ENCODE results near the gene CFAP65.

The CFAP65 gene

DNA sequence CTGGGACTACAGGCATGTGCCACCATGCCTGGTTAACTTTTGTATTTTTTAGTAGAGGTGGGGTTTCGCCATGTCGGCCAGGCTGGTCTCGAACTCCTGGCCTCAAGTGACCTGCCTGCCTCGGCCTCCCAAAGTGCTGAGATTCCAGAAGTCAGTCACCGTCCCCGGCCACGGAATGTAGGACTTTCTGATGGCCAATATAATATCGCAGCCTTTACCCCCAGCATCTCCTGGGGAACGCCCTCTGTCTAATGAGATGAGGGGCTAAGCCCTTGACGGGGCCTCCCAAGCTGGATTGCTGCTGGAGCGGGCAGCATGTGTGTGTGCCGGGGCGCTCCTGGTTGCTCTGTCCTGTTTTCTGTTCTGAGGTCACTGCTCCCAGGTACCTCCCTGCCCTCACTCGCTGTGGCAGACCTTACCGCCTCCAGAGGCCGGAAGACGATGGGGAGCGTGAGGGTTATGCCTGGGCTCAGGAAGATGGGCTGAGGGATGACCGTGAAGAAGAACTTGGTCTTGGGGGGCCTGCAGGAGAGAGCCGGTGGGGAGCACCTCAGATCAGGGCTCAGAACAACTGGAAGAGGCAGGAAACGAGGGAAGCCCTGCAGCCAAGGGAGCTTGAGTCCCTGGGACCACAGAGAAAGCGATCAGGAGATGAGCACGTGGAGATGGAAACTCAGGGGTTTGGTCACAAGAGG is 9.1 kb downstream of the CFAP65 start:
- no peak for DNase-seq (ENCODE audit: low spot score)

DNA sequence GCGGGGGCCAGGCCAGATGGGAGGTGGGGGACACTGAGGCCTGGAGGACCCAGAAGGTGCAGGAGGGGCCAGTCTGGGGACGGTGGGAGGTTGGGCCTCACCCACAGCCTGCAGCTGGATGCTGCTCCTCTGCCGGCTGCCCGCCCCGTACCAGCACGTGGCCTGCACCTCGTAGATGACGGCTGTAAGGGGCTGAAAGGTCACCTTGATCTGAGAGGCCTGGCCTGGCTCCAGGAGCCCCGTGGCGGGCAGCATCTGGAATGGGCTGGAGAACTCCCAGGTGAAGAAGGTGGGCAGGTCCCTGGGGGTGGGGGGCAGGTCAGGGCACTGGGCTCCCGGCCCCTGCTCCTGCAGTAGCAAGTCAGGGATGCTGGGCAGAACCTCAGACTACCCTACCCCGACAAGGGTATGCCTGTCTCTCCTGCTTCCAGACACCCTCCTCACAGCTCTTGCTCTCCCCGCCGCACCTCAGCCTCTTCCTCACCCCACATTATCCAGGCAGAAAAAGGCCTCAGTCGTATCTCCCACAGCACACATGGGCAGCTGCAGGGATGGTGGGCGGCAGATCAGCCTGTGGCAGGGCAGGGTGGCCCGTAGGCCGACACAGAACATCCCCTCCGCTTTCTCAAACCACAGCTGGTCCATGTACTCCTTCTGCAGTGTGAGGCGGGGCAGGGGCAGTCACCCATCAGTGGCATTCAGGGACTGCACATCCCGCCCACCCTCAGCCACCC is 10.1 kb downstream of the CFAP65 start:
- no peak for DNase-seq (ENCODE audit: low spot score)

DNA sequence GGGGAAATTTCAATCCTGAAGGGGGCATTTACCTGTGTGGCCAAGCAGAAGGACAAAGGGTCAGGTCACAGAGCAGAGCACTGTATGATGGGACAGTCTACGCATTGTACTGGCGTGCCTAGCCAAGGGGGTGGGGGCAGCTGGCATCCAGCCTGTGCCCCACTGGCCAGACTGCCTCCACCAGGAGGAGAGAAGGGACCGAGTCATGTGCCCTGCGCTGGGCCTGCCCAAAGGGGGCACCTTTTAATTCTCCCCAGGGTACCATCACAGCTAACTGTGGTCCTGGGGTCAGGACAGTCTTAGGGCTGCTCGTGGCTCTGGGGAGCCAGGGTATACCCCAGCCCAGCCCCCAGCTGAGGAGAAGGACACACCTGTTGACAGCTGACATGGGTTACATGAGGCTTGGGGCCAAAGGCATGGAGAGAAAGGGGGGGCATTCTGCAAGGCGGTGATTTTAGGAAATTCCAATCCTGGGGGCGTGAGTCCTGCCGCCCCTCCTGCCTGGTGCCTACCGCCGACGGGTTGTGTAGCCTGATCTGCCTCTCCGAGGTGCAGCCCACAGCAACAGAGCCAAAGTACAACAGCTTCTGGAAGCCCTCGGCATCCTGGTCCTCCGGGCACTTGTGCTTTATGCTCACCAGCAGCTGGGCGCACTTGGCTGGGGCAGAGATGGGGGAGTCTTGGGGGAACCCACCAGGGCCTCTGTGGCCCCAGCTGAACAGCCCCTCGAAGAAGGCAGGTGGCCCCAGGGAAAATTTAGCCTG is 11.0 kb downstream of the CFAP65 start:
- no peak for DNase-seq (ENCODE audit: low spot score)

DNA sequence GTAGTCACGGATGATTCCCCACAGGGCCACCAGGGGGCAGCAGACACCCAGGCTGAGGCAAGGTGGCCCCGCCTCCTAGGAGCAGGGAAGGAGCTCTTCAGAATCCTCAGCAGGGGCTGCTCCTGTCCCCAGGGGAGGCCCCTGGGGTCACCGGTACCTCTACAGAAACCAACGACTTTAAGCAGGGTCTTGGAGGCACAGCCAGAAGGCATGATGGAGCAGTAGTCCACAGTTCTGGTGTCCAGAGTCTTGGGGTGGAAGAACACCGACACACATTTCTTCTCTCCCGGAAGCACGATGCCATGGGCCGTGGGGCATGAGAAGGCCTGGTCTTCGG is 11.5 kb downstream of the CFAP65 start:
- DNase-seq (ENCODE audit: low spot score): peak; percentile 84

DNA sequence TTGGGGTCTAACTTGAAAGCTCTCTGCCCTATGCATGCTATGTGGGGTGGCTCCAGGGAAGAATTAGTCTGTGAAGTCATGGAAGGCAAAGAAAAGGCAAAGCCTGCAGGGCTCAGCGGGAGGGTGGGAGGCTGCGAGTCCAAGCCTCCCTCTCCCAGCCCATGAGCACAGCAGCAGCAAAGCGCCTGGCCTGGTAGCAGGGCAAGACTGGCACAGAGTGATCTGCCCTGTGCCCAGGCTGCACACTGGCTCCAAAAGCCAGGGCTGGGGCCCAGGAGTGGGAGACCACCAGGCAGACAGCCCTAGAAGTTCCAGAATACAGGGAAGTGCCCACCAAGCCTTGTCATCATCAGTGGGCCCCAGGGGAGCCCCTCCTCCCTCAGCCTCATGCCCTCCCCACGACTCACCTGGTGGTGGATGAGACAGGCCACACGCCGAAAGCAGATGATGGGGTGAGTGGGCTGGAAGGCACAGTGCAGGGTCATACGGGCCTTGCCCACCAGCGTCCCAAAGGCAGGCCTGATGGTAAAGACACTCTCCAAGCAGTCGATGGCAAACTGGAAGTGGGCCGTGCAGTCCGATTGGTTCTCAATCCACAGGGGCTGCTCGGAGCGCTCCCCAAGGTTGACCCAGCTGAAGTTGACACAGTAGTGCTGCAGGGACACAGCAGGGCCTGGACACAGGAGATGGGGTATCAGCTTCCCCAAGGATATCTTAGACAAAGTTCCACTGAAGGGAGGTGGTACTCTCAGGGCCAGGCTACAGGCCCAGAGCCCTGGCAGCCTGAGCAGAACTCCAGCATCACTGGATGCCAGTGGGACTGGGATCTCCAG is 12.1 kb downstream of the CFAP65 start:
- no peak for DNase-seq (ENCODE audit: low spot score)

DNA sequence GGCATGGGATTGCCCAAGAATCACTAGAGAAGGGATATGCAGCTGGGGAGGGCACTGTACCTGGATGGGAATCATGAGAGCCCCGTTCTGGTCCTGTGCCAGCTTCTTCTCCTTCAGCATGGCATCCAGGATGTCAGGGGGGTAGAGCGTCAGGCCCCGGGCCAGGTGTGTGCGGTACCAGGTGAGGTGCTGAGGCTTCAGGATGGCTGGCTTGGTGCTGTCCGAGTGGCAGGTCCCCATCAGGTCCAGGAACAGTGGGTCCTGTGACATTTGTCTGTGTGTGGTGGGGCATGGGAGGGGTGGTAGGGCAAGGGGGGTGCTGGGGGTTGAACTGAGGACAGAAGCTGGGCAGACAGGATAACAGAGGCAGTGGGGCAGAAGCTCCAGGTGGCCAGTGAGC is 13.2 kb downstream of the CFAP65 start:
- no peak for DNase-seq (ENCODE audit: low spot score)

GRCh38 chr2:219027511-219028055 is 13.7 kb downstream of the CFAP65 start:
- DNase-seq (ENCODE audit: low spot score): no peak

GRCh38 chr2:219026946-219027345 is 14.4 kb downstream of the CFAP65 start:
- DNase-seq (ENCODE audit: low spot score): no peak

GRCh38 chr2:219025637-219026585 is 15.4 kb downstream of the CFAP65 start:
- DNase-seq (ENCODE audit: low spot score): no peak

DNA sequence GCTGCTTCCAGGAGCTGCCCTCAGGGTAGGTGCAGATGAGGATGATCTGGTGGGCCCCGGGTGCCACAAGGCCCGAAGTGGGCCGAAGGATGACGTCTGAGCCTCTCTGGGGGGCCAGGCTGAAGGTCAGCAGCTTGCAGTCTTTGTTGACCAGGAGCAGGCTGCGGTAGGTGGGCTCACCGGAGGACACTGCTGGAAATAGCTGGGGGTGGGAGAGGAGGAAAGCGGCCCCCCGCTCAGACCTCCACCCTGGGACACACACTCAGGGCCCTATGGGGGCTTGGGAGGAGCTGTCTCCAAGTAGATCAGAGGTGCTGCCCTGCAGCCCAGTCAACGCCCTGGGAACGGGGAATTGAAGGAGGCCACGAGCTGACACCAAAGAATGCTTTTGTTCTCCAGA is 17.3 kb downstream of the CFAP65 start:
- no peak for DNase-seq (ENCODE audit: low spot score)

DNA sequence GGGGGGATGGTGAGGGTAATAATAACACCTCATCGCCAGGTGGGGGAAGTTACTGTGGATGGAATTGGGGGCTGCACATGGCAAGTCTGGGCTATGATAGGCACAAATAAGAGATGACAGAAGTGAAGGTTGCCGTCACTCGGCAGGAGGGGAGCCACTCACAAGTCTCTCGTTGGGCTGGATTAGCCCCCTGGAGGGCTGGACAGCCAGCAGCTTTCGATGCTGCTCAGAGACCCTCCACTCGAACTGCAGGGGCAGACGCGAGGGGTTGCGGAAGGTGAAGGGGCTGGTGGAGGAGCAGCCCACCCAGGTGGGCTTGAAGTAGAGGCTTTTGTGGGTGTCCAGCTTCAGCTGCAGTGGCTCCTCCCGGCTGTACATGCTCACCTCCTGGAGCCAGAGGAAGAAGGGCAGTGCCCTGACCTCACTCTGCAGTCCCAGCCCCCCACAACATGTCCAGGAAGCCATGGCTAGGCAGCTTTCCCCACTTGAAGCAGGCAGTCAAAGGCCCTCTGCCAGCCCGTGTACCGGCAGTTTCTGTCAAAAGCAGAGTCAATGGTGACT is 18.2 kb downstream of the CFAP65 start:
- no peak for DNase-seq (ENCODE audit: low spot score)

DNA sequence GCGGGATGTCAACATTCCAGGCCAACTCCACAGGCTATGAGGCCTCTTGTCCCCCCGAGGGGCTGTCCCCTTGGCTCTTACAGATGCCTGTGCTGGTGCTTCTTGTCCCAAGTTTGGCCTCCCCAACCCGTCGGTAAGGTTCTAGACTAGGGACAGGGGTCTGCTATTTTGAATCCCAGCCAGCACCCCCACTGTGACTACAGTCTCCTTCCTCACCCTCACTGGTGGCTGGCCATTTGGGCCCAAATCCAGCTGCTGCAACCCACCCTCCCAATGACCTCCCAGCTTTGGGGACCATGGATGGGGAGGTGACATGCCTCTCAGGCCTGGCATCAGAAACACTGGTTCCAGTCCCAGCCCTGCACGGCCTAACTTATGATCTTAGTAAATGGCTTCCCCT is 18.7 kb downstream of the CFAP65 start:
- no peak for DNase-seq (ENCODE audit: low spot score)

DNA sequence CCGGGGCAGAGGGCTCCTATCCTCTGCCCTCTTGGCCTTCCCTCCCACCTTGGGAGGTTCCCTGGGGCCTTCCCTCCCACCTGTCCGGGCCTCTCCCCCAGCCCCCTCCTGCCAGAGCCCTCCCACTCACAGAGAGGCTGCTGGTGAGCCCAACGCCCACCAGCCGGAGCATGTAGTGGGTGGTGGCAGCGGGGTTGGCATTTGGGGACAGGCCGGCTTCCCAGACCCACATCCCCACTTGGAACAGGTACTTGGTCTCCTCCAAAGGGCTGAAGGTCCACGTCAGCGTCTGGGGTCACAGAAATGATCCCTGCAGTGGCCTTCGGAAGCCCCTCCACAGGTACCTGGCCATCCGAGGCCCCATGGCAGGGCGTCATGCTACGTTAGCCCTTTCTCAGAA is 19.3 kb downstream of the CFAP65 start:
- DNase-seq (ENCODE audit: low spot score): no peak

- no peak for DNase-seq (ENCODE audit: low spot score)
Observed at GRCh38 chr2:219021591-219021990, 19.7 kb downstream of the CFAP65 start.

GRCh38 chr2:219020604-219021365 is 20.5 kb downstream of the CFAP65 start:
- no peak for DNase-seq (ENCODE audit: low spot score)

DNA sequence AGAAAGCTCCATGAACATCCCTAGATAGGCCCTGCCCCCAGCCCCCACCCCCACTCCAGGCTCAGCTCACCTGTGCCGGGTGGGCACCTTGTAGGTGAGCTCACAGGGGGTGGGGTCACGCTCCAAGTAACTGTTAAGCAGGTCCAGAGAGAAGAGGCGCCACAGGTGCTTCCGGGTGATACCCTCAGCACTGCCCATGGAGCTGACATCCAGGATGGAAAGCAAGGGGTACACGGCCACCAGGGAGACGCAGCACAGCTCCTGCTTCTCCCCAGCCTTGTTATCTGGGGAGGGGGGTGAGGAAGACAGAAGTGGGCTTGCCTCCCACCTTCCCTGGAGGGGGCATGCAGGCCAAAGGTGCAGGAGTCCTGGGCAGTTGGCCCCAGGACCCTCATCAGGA is 21.9 kb downstream of the CFAP65 start:
- no peak for DNase-seq (ENCODE audit: low spot score)

- DNase-seq (ENCODE audit: low spot score): no peak
Observed at GRCh38 chr2:219018726-219019125, 22.6 kb downstream of the CFAP65 start.

DNA sequence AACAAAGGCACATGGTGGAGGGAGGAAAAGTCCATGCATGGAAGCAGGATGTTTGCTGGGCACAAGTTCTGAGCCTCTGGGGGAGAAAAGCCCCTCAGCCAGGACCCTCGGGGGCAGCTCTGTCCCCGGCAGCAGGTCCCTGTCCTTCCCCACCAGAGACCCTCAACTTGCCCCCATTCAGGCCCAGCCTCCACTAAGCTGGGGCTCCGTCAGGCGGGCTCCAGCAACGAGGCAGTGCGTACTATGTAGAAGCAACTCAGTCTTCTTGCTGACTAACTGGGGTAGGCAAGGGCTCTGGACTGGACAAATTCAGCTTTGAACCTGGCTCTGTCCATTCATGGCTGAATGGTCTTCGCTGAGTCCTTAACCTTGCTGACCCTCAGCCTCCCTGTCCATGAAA is 23.0 kb downstream of the CFAP65 start:
- DNase-seq (ENCODE audit: low spot score): no peak

- no peak for DNase-seq (ENCODE audit: low spot score)
Observed at GRCh38 chr2:219017201-219017931, 23.9 kb downstream of the CFAP65 start.
